C1 segment of cervical spinal cord (tissue), 14 donors: ENCODE measurements around the gene SLC51B.
A peak's percentile ranks its signal among the peaks of the same experiment; 100 is the strongest.
"Not testable (repeated sequence)": the region's sequence is repeated elsewhere in the genome, so short reads cannot be mapped to it uniquely, and the experiment has no call there.

Experiments
- DNase-seq, 14 donors: peaks; one replicate each; lab custom pipeline; 2025; lab: John Stamatoyannopoulos, UW

Gene SLC51B

DNA sequence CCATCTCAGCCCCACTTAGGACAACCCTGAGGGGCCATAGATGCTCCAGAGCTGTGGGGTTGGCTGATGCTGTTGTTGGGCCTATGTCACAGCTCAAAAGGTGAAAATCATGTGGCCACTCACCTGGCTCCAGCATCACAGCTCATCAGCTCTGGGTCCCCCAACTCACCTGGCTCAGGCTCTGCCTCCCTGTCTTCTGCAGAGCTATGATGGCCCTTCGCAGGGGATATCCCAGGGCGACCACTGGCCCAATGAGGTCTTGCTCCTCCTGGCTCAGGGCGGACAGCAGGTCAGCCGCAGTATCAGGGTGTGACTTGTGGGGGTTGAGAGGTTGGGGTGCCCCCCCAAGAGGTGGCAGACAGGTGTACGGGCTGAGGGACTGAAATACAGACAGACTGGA, 54.1 kb downstream of the SLC51B start:
- no peak for DNase-seq

DNA sequence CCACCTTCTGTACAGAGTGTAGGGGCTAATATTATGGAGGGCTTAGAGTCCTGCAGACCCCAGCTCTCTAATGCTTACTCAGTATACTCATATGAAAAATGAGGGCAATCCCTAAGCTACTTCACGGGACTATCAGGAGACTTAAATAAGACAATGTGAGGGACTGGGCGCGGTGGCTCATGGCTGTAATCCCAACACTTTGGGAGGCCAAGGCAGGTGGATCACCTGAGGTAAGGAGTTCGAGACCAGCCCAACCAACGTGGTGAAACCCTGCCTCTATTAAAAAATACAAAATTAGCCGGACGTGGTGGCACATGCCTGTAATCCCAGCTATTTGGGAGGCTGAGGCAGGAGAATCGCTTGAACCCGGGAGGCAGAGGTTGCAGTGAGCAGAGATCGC, 54.6 kb downstream of the SLC51B start:
- DNase-seq = not testable (repeated sequence)

DNA sequence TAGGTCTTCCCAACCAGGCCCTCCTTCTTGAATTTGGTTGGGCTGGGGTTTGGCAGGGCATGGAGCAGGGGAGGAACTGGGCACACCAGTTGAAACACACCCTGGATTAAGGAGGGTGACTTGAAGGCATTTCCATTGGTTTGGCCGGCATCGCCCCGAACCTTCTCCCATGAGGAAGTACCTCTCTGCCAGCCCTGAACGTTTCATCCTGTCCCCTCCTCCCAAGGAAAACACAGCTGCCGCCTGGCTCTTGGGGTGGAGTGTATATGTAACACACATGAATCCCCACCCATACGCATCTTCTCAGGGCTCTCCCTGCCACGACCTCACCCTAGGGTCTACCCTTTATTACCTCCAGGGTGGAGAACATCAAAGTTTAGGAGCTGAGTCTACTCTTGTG, 55.3 kb downstream of the SLC51B start:
- DNase-seq = no peak

DNA sequence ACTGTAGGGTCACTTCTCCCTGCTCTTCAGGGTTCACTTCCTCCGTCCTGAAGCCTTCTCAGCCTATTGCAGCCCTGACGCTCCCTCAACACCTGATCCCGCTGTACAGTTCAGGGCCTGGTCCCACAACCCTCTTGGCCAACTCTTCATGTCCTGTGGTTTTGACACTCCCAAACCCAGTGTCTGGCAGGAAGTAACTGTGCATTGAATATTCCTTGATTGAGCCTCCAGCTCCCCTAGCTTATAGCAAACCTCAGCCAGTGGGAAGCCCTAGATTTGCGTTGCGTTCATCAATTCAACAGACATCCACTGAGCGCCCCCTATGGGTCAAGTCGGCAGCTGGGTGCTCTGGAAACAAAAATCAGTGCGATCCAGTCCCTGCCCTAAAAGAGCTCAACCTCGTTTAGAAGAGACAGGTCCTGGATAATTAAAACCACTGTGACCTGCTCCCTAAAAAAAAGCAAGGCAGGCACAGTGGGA, 56.3 kb downstream of the SLC51B start:
- DNase-seq = peak in 10 of 14 donors; percentile 11 to 55 (median 30)

DNA sequence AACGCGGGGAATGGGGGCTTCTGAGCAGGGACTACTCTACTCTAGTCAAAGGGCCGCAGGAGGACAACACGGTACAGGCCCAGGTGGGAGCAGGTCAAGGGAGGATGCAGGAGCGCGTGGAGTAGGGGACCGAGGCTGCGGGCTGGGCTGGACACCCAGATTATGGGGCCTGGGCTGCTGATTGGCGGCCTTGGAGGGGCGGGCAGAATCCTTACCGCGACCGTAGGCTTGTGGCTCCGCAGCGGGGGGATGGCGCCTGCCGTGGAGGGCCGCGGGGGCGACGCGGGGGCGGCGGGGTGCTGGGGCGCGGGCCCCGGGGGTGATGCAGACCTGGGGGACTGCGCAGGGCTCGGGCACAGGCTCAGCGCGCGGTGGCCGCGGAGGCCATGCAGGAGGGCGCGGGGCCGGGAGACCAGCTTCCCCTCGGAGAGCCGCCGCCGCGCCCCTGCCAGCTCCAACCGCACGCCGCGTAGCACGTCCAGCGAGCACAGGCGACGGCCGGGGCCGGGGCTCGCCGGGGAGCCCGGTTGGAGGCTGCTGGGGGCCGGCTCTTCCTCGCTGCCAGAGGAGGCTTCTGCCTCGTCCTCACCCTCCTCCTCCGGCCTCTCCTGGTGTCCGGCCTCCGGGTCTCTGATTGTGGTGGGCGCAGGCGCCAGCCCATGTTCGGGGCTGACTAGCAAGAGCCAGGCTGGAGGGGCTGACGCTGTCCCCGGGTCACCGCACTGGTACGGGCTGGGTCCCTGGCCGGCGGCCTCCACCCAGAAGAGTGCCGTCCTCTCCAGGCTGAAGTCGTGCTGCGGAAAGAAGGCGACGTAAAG, 56.9 kb downstream of the SLC51B start:
- no peak for DNase-seq

DNA sequence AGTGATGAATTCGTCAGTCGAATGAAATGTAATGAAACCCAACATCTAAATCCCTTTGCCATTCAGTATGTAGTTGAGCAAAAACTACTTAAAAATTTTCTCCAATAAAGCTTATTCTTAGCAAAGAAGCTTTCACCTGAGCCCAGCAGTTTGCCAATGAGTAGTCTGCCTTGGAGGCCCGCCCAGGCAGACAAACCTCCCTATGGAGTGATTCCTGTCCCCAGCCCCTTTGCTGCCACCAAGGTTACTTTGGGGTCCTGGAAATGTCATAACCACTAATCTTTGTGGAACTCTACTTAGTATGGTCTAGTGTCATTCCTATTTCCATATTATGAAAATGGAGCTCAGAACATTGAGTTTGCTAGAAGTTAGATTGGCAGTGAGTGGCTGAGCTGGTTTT, 57.7 kb downstream of the SLC51B start:
- DNase-seq = no peak
